ENCODE data around the gene SCAMP3. TPM values are rescaled to one million over a fixed set of nuclear protein-coding genes. Genes with fewer than 3 reads are reported as not detected.

The SCAMP3 gene
- total and polyA plus RNA-seq, 2 experiments from 2014 or later: 50.5 to 52.5 TPM

DNA sequence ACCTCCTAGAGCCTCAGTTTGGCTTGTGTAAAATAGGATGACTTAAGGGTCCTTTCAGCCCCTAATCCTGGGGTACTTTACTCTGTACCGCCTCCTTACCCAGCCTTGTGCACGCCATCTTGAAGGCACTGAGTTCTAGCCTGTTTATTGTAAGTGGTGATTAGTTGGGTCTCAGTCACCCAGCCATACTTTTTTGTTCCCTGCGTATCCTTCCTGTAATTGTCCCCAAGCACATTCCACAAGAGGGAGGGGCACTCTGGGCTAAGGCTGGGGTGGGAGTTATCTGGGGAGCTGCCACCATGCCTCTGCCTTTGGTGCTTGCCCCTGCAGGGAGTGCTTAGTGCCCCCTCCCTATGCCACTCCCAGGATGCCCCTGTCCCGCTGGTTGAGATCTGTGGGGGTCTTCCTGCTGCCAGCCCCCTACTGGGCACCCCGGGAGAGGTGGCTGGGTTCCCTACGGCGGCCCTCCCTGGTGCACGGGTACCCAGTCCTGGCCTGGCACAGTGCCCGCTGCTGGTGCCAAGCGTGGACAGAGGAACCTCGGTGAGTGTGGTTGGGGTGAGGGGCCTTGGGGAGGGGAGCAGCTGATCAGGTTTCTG lies 47.4 kb upstream of the SCAMP3 start (continued):
- TF ChIP-seq, protein P1, sequence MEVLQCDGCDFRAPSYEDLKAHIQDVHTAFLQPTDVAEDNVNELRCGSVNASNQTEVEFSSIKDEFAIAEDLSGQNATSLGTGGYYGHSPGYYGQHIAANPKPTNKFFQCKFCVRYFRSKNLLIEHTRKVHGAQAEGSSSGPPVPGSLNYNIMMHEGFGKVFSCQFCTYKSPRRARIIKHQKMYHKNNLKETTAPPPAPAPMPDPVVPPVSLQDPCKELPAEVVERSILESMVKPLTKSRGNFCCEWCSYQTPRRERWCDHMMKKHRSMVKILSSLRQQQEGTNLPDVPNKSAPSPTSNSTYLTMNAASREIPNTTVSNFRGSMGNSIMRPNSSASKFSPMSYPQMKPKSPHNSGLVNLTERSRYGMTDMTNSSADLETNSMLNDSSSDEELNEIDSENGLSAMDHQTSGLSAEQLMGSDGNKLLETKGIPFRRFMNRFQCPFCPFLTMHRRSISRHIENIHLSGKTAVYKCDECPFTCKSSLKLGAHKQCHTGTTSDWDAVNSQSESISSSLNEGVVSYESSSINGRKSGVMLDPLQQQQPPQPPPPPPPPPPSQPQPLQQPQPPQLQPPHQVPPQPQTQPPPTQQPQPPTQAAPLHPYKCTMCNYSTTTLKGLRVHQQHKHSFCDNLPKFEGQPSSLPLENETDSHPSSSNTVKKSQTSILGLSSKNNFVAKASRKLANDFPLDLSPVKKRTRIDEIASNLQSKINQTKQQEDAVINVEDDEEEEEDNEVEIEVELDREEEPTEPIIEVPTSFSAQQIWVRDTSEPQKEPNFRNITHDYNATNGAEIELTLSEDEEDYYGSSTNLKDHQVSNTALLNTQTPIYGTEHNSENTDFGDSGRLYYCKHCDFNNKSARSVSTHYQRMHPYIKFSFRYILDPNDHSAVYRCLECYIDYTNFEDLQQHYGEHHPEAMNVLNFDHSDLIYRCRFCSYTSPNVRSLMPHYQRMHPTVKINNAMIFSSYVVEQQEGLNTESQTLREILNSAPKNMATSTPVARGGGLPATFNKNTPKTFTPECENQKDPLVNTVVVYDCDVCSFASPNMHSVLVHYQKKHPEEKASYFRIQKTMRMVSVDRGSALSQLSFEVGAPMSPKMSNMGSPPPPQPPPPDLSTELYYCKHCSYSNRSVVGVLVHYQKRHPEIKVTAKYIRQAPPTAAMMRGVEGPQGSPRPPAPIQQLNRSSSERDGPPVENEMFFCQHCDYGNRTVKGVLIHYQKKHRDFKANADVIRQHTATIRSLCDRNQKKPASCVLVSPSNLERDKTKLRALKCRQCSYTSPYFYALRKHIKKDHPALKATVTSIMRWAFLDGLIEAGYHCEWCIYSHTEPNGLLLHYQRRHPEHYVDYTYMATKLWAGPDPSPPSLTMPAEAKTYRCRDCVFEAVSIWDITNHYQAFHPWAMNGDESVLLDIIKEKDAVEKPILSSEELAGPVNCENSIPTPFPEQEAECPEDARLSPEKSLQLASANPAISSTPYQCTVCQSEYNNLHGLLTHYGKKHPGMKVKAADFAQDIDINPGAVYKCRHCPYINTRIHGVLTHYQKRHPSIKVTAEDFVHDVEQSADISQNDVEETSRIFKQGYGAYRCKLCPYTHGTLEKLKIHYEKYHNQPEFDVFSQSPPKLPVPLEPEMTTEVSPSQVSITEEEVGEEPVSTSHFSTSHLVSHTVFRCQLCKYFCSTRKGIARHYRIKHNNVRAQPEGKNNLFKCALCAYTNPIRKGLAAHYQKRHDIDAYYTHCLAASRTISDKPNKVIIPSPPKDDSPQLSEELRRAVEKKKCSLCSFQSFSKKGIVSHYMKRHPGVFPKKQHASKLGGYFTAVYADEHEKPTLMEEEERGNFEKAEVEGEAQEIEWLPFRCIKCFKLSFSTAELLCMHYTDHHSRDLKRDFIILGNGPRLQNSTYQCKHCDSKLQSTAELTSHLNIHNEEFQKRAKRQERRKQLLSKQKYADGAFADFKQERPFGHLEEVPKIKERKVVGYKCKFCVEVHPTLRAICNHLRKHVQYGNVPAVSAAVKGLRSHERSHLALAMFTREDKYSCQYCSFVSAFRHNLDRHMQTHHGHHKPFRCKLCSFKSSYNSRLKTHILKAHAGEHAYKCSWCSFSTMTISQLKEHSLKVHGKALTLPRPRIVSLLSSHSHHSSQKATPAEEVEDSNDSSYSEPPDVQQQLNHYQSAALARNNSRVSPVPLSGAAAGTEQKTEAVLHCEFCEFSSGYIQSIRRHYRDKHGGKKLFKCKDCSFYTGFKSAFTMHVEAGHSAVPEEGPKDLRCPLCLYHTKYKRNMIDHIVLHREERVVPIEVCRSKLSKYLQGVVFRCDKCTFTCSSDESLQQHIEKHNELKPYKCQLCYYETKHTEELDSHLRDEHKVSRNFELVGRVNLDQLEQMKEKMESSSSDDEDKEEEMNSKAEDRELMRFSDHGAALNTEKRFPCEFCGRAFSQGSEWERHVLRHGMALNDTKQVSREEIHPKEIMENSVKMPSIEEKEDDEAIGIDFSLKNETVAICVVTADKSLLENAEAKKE (CRISPR knock-in tag; IDR thresholded peaks at IDR 0.05): no peak
- TF ChIP-seq, protein P2, sequence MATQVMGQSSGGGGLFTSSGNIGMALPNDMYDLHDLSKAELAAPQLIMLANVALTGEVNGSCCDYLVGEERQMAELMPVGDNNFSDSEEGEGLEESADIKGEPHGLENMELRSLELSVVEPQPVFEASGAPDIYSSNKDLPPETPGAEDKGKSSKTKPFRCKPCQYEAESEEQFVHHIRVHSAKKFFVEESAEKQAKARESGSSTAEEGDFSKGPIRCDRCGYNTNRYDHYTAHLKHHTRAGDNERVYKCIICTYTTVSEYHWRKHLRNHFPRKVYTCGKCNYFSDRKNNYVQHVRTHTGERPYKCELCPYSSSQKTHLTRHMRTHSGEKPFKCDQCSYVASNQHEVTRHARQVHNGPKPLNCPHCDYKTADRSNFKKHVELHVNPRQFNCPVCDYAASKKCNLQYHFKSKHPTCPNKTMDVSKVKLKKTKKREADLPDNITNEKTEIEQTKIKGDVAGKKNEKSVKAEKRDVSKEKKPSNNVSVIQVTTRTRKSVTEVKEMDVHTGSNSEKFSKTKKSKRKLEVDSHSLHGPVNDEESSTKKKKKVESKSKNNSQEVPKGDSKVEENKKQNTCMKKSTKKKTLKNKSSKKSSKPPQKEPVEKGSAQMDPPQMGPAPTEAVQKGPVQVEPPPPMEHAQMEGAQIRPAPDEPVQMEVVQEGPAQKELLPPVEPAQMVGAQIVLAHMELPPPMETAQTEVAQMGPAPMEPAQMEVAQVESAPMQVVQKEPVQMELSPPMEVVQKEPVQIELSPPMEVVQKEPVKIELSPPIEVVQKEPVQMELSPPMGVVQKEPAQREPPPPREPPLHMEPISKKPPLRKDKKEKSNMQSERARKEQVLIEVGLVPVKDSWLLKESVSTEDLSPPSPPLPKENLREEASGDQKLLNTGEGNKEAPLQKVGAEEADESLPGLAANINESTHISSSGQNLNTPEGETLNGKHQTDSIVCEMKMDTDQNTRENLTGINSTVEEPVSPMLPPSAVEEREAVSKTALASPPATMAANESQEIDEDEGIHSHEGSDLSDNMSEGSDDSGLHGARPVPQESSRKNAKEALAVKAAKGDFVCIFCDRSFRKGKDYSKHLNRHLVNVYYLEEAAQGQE (IDR thresholded peaks at IDR 0.05; ENCODE audit: unreplicated experiment): no peak
- TF ChIP-seq POLR2AphosphoS5 (IDR thresholded peaks at IDR 0.05; ENCODE audit: low read depth) (no peak), JUNB (IDR thresholded peaks at IDR 0.05; ENCODE audit: unreplicated experiment) (no peak)
- TF ChIP-seq, protein P3, sequence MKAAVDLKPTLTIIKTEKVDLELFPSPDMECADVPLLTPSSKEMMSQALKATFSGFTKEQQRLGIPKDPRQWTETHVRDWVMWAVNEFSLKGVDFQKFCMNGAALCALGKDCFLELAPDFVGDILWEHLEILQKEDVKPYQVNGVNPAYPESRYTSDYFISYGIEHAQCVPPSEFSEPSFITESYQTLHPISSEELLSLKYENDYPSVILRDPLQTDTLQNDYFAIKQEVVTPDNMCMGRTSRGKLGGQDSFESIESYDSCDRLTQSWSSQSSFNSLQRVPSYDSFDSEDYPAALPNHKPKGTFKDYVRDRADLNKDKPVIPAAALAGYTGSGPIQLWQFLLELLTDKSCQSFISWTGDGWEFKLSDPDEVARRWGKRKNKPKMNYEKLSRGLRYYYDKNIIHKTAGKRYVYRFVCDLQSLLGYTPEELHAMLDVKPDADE (IDR thresholded peaks at IDR 0.05): no peak
